GM21737 (cell line): ENCODE results near the gene CNGA4.
A peak's percentile ranks its signal among the peaks of the same experiment; 100 is the strongest.
"Not testable (repeated sequence)": the region's sequence is repeated elsewhere in the genome, so short reads cannot be mapped to it uniquely, and the experiment has no call there.

ENCODE experiments used
- ATAC-seq: cut with Tn5 transposase; IDR thresholded peaks from one replicate; pipeline ENCODE4 v1.9.1; 2021; ENCODE audit warnings: mild to moderate bottlenecking, moderate library complexity; ENCODE audit not compliant: unreplicated experiment

CNGA4 gene

GRCh38 chr11:6224421-6224820 is 14.5 kb upstream of the CNGA4 start:
- ATAC-seq: no peak

DNA sequence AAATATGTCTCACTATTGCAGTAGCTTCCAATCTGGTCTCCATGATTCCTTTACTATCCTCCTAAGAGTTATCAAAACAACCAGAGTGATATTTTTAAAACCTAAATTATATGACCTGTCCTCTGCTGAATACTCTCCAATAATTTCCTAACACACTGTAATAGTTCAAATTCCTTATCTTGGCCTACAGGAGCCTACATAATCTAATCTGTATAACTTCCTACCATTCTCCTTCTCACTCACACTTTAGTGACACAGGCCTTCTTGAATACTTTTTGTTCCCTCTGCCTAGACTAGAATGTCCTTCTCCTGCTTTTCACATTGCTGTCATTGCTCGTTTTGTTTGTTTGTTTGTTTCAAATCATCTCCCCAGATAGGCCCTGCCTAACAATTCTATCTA is 13.9 kb upstream of the CNGA4 start:
- no peak for ATAC-seq

DNA sequence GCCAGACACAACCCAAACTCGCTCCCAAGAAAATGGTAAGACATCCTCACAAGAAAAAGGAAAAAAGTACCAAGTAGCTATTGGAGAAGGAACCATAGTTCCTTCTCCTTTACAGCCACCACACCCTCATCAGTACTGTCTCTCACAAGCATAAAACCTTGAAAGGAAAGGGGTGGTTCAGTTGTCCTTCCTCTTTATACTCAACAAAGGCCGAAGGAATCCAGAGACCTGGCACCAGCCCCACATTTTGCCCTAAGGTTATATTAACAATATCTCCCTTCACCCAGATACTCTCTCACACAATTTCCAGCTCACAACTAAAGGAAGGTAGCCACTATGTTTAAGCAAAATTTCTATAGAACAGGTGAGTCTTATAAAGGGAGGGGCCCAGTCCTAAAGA is 13.0 kb upstream of the CNGA4 start:
- ATAC-seq: no peak

DNA sequence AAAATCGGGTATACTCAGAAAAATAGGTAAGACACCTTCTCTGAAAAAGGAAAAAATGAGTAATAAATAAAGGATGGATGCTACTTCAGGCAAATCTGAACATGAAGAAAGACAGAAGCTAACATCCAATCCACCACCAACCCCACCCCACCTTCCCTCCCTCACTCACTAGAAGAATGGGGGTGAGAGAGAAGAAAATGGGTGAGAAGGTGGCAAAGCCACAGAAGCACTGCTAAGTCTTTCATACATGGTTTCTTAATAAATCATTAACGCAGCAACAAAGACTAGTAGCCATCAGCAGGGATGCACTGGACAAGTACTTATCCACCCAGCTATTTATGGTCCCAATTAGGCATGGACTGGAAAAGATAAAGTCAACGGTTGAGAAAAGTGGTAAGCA is 10.4 kb upstream of the CNGA4 start:
- ATAC-seq: no peak

DNA sequence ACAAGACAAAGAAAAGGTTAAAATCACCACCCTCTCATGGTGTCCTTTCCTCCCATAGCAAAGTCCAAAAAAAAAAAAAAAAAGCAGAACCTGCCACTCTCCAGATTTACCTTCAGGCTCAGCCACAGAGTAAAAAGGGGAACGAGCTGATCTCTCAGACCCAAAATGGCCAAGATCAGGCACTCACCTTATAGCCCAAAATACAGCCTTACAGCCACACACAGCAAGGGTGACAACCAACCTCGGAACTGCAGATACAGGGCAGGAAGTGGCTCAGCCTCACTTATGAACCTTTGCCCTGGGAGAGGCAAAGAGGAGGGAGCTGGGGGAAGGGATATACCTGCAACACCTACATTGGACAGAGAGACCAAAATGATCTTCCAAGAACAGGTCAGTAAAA is 9.0 kb upstream of the CNGA4 start:
- ATAC-seq: no peak

- ATAC-seq: no peak
These were observed 6.0 kb upstream of the CNGA4 start for GRCh38 chr11:6232899-6233298.

GRCh38 chr11:6233984-6234386 is 4.9 kb upstream of the CNGA4 start:
- no peak for ATAC-seq

- ATAC-seq: peak; percentile 97
These were observed 4.3 kb upstream of the CNGA4 start, which contains the start of gene FHIP1B for GRCh38 chr11:6234387-6235107. TSS of gene FHIP1B (minus strand) at chr11:6234636. CDS start at chr11:6224516, 10,120 bp downstream.

DNA sequence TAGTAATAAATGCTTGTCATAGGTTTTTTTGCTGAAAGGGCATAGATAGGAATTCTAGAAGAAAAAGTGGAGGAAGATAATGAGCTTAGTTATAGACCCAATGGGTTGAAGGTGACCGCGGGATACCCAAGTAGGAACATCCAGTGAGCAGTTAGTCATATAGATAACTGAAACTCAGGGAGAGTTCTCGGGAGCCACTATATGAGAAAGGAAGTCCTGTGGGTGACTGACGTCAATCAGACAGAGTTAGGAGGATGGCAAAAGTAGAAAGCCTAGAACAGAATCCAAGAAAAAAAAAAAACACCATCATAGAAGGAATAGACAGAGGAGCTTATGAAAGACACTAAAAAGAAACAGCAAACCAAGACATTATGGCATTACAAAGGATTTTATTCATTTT is 1.6 kb upstream of the CNGA4 start:
- ATAC-seq: no peak

DNA sequence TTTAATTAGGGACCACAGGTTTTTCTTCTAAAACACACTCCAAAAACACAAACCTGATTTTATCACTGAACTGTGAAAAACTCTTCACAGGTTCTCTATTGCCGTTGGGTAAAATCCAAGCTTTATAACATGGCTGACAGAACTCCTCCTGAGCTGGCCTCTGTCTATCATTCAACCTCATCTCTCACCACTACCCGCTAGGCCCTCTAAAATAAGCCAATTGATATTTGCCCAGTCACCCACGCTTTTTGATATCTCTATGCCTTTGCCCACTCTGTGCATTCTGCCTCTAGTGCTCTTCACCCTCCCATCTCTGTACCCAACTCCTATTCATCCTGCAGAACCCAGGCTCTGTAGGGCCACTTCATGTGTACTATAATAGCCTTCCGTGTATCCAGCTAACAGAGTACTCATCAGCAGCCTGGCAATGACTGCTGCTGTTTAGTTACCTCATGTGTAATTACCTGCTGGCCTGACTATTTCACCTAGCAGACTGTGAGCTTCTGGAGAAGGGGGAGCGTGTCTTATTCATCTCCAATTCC is 1.1 kb upstream of the CNGA4 start:
- ATAC-seq: no peak

DNA sequence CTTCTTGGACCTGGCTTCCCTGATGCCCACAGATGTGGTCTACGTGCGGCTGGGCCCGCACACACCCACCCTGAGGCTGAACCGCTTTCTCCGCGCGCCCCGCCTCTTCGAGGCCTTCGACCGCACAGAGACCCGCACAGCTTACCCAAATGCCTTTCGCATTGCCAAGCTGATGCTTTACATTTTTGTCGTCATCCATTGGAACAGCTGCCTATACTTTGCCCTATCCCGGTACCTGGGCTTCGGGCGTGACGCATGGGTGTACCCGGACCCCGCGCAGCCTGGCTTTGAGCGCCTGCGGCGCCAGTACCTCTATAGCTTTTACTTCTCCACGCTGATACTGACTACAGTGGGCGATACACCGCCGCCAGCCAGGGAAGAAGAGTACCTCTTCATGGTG is 1.2 kb downstream of the CNGA4 start:
- ATAC-seq: no peak

DNA sequence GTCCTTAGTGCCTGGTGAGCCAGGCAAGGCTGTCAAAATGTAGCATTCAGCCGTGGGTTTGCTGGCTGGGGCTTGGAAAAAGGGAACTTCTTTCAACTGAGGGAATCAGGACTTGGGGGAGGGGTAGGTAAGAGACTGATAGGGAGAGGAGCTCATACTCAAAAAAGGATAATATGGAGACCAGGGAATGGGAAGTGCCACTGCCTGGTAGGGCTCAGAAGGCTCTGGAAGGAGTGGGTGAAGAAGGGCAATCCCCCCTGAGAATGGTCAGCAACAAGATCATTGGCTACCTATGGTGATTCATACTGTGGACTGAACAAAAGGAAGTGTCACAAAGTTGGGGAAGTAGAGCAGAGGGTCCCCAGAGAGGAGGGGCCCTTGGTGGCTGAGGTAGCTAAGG is 1.9 kb downstream of the CNGA4 start:
- no peak for ATAC-seq

GRCh38 chr11:6241316-6241715 is 2.4 kb downstream of the CNGA4 start:
- ATAC-seq: no peak

DNA sequence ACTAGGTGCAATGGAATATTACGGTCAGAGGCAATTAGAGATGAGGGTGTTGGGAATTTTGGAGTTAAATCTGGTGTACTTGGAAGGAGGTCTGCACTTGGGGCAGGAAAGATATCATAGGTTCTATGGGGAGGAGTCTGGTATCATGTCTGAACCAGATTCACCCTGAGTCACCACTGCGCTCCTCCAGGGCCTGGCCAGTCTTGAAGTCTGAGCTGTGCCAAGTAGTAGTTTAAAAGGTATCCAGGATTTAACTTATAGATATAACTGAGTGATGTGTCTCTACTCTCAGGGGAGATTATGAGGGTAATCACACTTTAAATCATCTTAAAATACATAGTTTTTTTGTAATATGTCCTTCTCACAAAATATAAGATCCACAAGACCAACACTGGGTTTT is 6.6 kb downstream of the CNGA4 start:
- no peak for ATAC-seq

- ATAC-seq: no peak
These were observed 9.4 kb downstream of the CNGA4 start for GRCh38 chr11:6248248-6248647.

- not testable (repeated sequence) for ATAC-seq
These were observed 10.0 kb downstream of the CNGA4 start for GRCh38 chr11:6248897-6249296.

GRCh38 chr11:6249770-6250555 is 11.1 kb downstream of the CNGA4 start:
- no peak for ATAC-seq

- no peak for ATAC-seq
These were observed 12.3 kb downstream of the CNGA4 start for GRCh38 chr11:6251120-6251733.

DNA sequence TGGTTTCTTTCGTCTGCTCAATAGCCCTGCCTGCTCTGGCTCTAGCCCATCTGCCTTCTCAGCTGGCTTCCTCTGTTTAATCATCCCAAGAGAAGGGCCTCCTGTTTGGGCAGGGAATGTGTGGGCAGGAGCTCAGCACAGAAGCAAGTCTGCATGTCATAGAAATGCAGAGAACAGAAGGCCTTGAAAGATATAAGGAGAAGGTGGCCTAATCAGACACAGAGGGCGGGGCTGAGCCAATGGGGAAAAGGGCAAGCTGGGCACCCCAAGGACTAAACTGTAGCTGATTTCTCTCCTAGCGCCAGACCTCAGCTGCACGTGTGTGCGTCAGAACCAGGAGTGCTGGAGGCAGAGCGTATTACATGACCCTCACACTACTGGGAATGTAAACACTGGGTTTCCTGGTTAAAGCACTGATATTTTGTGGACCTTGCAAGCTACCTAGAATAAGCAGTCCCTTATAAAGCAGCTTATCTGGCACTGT is 13.1 kb downstream of the CNGA4 start:
- ATAC-seq: no peak

DNA sequence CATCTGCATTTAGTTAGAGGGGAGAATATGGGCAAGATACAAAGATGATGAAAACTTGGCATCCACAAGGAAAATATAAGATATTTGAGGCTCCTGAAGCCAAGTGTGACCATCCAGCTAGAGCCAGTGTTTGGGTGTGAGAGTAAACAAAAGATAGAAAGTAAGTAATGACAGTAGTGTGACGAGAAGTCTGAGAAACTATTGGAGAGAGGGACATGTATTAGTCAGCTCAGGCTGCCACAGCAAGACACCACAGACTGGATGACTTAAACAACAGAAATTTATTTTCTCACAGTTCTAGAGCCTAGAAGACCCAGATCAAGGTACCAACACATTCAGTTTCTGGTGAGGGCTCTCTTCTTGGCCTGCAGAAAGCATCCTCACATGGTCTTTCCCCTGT is 14.3 kb downstream of the CNGA4 start:
- ATAC-seq: no peak

DNA sequence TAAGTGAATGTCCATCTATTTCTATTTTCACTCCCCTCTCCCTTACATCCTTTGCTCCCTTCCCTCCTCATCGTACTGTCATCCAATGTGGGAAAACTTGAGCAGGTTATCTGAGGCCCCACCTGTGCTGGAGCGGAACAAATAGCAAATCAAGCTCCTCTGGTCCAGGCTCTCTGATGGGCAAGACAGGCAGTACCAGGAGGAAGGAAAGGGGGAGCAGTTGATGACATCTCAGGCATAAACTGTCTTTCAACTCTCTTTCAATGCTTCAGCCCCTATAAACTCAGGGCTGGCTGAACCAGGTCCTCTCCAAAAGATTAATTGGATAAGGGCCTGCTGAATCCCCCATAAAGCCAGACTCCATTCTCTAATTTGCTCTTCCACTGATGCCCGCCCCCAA is 19.3 kb downstream of the CNGA4 start:
- ATAC-seq: no peak
